ENCODE measurements around the gene SMS.

GRCh38 chrX:21949689-21950088, 9.2 kb downstream of the SMS start:
- no peak for TF ChIP-seq CTCF (IDR thresholded peaks at IDR 0.05; ENCODE audit: low read depth, low read length)
- TF ChIP-seq EZH2phosphoT487 (IDR thresholded peaks at IDR 0.05; ENCODE audit: low read depth), result no peak

Measured in OCI-LY3 (cell line).